HUES6 (cell line): ENCODE results near the gene LTA.
A peak's percentile ranks its signal among the peaks of the same experiment; 100 is the strongest.
"Not testable (repeated sequence)": the region's sequence is repeated elsewhere in the genome, so short reads cannot be mapped to it uniquely, and the experiment has no call there.

Experiments
- H3K27ac ChIP-seq: 2 replicates; pipeline ENCODE4 v1.7.0; 2013; ENCODE audit warnings: low read depth, mild to moderate bottlenecking, low read length, inconsistent platforms
- H3K27me3 ChIP-seq: 2 replicates; pipeline ENCODE4 v1.6.1; 2013; ENCODE audit warnings: low read length; ENCODE audit not compliant: control insufficient read depth, insufficient read depth
- H3K36me3 ChIP-seq: 2 replicates; pipeline ENCODE4 v1.6.1; 2013; ENCODE audit warnings: low read length; ENCODE audit not compliant: control insufficient read depth, insufficient read depth
- H3K4me1 ChIP-seq: 2 replicates; pipeline ENCODE4 v1.6.1; 2013; ENCODE audit warnings: low read length; ENCODE audit not compliant: control insufficient read depth, insufficient read depth
- H3K4me3 ChIP-seq: 2 replicates; pipeline ENCODE4 v1.5.1; 2013; ENCODE audit warnings: low read depth, low read length
- H3K9ac ChIP-seq: one replicate; pipeline ENCODE4 v1.6.1; 2013; ENCODE audit warnings: mild to moderate bottlenecking, low read length
- H3K9me3 ChIP-seq: 2 replicates; pipeline ENCODE4 v1.6.1; 2013; ENCODE audit warnings: low read depth, low read length; ENCODE audit not compliant: control insufficient read depth, insufficient read depth

The LTA gene

GRCh38 chr6:31544676-31545075 is 27.4 kb upstream of the LTA start:
- Histone ChIP-seq H3K27ac (no peak overlapping the region), H3K9ac (no peak overlapping the region), H3K27me3 (no peaks in the 10 kb centered on the region), H3K9me3 (no peaks in the 10 kb centered on the region), H3K4me3 (no peak overlapping the region), H3K36me3 (peaks cover 31% of the 10 kb centered on the region), H3K4me1 (peaks cover 22% of the 10 kb centered on the region)

GRCh38 chr6:31545291-31545690 is 26.8 kb upstream of the LTA start:
- no peak overlapping the region for H3K9ac ChIP-seq
- H3K27ac ChIP-seq, result no peak overlapping the region
- no peaks in the 10 kb centered on the region for H3K9me3 ChIP-seq
- H3K4me1 ChIP-seq, result peaks cover 16% of the 10 kb centered on the region
- peaks cover 26% of the 10 kb centered on the region for H3K36me3 ChIP-seq
- no peaks in the 10 kb centered on the region for H3K27me3 ChIP-seq
- H3K4me3 ChIP-seq, result peak overlapping the region; percentile 60

- peak within 1 kb of the TSS; percentile 39 for H3K9ac ChIP-seq
- H3K9me3 ChIP-seq, result no peaks in the 10 kb centered on the region
- peak within 1 kb of the TSS; percentile 31 for H3K27ac ChIP-seq
- peaks cover 21% of the 10 kb centered on the region for H3K36me3 ChIP-seq
- peak within 1 kb of the TSS; percentile 60 for H3K4me3 ChIP-seq
- H3K27me3 ChIP-seq, result no peaks in the 10 kb centered on the region
- H3K4me1 ChIP-seq, result peaks cover 15% of the 10 kb centered on the region; the same call in 1 of the 2 replicates
These were observed 25.6 kb upstream of the LTA start, which contains the start of gene ATP6V1G2 for GRCh38 chr6:31546339-31546957. ATP6V1G2 (minus strand) TSS chr6:31546608; CDS start chr6:31546559, 49 bp downstream.

DNA sequence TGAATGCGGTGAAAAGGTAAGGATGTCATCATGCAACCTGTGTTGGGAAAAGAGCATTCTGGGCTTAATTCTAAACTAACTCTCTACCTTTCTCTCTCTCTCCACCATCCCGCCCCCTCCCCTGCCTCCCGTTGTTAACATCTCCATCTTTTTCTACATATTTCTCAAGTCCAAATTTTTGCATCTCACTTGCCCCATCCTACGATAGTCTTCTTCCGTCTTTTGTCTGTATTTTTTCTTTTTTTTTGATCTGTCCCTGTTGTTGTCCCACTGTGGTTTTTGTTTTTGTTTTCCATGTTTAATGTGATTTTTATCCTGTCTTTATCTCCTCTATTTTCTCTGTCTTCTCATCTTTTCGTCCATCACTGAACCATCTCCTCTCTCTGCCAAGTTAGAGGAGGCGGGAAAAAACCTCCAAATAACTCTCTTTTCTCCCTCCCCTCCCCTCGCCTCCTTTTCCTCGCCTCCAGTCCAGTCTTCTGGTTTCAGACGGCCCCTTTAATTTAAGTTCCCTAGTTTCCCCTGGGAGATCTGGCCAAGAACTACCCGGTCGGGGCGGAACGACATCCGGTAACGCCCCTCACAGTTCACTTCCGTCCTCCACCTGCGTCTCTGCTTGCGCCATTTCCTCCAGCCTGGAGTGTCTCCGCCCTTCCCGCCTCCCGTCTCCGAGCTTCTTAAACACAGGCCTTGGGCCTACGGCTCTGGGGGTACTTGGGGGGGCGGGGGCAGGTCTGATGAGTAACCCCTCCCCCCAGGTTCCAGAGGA is 24.9 kb upstream of the LTA start, which contains the start of gene NFKBIL1:
TSS of gene NFKBIL1 (plus strand) at position 651 of the 769 bp plus-strand sequence. CDS start at position 738, 87 bp downstream.
- Histone ChIP-seq H3K9ac (peak within 1 kb of the TSS; percentile 45), H3K27me3 (no peaks in the 10 kb centered on the region), H3K4me1 (peaks cover 15% of the 10 kb centered on the region; the same call in 1 of the 2 replicates), H3K9me3 (no peaks in the 10 kb centered on the region), H3K36me3 (peaks cover 21% of the 10 kb centered on the region), H3K27ac (peak within 1 kb of the TSS; percentile 31), H3K4me3 (peak within 1 kb of the TSS; percentile 60)

- H3K4me1 ChIP-seq, result peaks cover 15% of the 10 kb centered on the region; the same call in 1 of the 2 replicates
These were observed 24.2 kb upstream of the LTA start for GRCh38 chr6:31547727-31548543.

GRCh38 chr6:31548544-31548873 is 23.6 kb upstream of the LTA start:
- peaks cover 21% of the 10 kb centered on the region for H3K36me3 ChIP-seq
- peaks cover 15% of the 10 kb centered on the region; the same call in 1 of the 2 replicates for H3K4me1 ChIP-seq
- 0 out of 2 replicates have a peak overlapping the region, but pooled peaks have one; percentile 60 for H3K4me3 ChIP-seq
- no peak overlapping the region for H3K27ac ChIP-seq
- H3K9me3 ChIP-seq, result no peaks in the 10 kb centered on the region
- H3K9ac ChIP-seq, result no peak overlapping the region
- no peaks in the 10 kb centered on the region for H3K27me3 ChIP-seq

More at GRCh38 chr6:31547727-31548543, 24.2 kb upstream of the LTA start:
- H3K27ac ChIP-seq, result peak overlapping the region; percentile 20; the same call in 1 of the 2 replicates
- H3K9ac ChIP-seq, result peak overlapping the region; percentile 45
- no peaks in the 10 kb centered on the region for H3K9me3 ChIP-seq
- H3K4me3 ChIP-seq, result peak overlapping the region; percentile 60
- H3K36me3 ChIP-seq, result peaks cover 21% of the 10 kb centered on the region
- no peaks in the 10 kb centered on the region for H3K27me3 ChIP-seq

DNA sequence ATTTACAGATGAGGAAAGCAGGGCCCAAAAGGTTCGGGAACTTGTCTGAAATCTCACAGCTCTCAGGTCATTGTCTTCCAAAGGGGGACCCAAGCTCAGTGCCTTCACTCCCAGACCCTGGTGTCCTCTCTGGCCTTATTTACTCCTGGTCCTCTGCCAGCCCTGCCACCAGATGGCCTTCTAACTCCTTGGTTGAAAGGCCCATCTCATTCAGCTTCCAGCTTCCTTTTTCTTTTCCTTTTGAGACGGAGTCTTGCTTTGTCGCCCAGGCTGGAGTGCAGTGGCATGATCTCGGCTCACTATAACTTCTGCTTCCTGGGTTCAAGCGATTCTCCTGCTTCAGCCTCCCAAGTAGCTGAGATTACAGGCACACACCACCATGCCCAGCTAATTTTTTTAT is 20.7 kb upstream of the LTA start:
- H3K27ac ChIP-seq, result not testable (repeated sequence)

GRCh38 chr6:31556307-31556706 is 15.8 kb upstream of the LTA start:
- H3K27me3 ChIP-seq, result no peaks in the 10 kb centered on the region
- no peak overlapping the region for H3K4me3 ChIP-seq
- peaks cover 14% of the 10 kb centered on the region; the same call in 1 of the 2 replicates for H3K4me1 ChIP-seq
- H3K27ac ChIP-seq, result no peak overlapping the region
- peaks cover 37% of the 10 kb centered on the region for H3K36me3 ChIP-seq
- no peak overlapping the region for H3K9ac ChIP-seq
- no peaks in the 10 kb centered on the region for H3K9me3 ChIP-seq

More for the DNA sequence above, 20.7 kb upstream of the LTA start:
- H3K4me3 ChIP-seq, H3K4me1 ChIP-seq, H3K9ac ChIP-seq, H3K9me3 ChIP-seq, H3K27me3 ChIP-seq: not testable (repeated sequence)
- H3K36me3 ChIP-seq, result peaks cover 23% of the 10 kb centered on the region

GRCh38 chr6:31557443-31558317 is 14.4 kb upstream of the LTA start:
- peaks cover 37% of the 10 kb centered on the region for H3K36me3 ChIP-seq

GRCh38 chr6:31558318-31558625 is 13.8 kb upstream of the LTA start:
- Histone ChIP-seq H3K4me1 (peaks cover 14% of the 10 kb centered on the region; the same call in 1 of the 2 replicates), H3K27ac (no peak overlapping the region), H3K27me3 (no peaks in the 10 kb centered on the region), H3K9ac (no peak overlapping the region), H3K4me3 (no peak overlapping the region), H3K9me3 (no peaks in the 10 kb centered on the region), H3K36me3 (peaks cover 37% of the 10 kb centered on the region)

More at GRCh38 chr6:31557443-31558317, 14.4 kb upstream of the LTA start:
- Histone ChIP-seq H3K4me3 (no peak overlapping the region), H3K27me3 (no peaks in the 10 kb centered on the region), H3K9me3 (no peaks in the 10 kb centered on the region), H3K9ac (no peak overlapping the region), H3K4me1 (peaks cover 14% of the 10 kb centered on the region; the same call in 1 of the 2 replicates), H3K27ac (no peak overlapping the region)
